Endothelial cell (in vitro differentiated cells): Measurements from ENCODE around the gene FSD2. TPM values are rescaled to one million over a fixed set of nuclear protein-coding genes. Genes with fewer than 3 reads are reported as not detected.
"Not testable (repeated sequence)": the region's sequence is repeated elsewhere in the genome, so short reads cannot be mapped to it uniquely, and the experiment has no call there.

ENCODE experiments used
- DNase-seq: peaks from one replicate; pipeline ENCODE4 v3.0.0; 2021; ENCODE audit warnings: low spot score
- H3K27ac Mint-ChIP-seq: one replicate; pipeline ENCODE4 v1.8.0; 2021; ENCODE audit warnings: mixed read lengths, inconsistent platforms; ENCODE audit not compliant: unreplicated experiment
- H3K27me3 Mint-ChIP-seq: one replicate; pipeline ENCODE4 v1.8.0; 2021; ENCODE audit warnings: mild to moderate bottlenecking, moderate library complexity, mixed read lengths, inconsistent platforms; ENCODE audit not compliant: unreplicated experiment
- H3K36me3 Mint-ChIP-seq: one replicate; pipeline ENCODE4 v1.8.0; 2021; ENCODE audit warnings: mild to moderate bottlenecking, low read depth, mixed read lengths, inconsistent platforms; ENCODE audit not compliant: unreplicated experiment
- H3K4me1 Mint-ChIP-seq: one replicate; pipeline ENCODE4 v1.8.0; 2021; ENCODE audit warnings: mild to moderate bottlenecking, mixed read lengths, inconsistent platforms; ENCODE audit not compliant: unreplicated experiment
- H3K4me3 Mint-ChIP-seq: one replicate; pipeline ENCODE4 v1.8.0; 2021; ENCODE audit warnings: mild to moderate bottlenecking, mixed read lengths, inconsistent platforms; ENCODE audit not compliant: unreplicated experiment
- H3K9me3 Mint-ChIP-seq: one replicate; pipeline ENCODE4 v1.8.0; 2021; ENCODE audit warnings: mixed read lengths, inconsistent platforms; ENCODE audit not compliant: unreplicated experiment
- total RNA-seq: library from RNA; stranded (reverse); fragmentation: NEBNext Ultra II Directional; extraction: Animal tissue kit (Norgen Biotek cat#: 25700); gene quantifications from one replicate; pipeline ENCODE4 v1.2.1, GENCODE V29; 2021; ENCODE audit not compliant: unreplicated experiment
- TF ChIP-seq, protein P1 (sequence below): fragments of 200-600 bp; sonication (generic); IDR thresholded peaks from one replicate; pipeline ENCODE4 v1.5.0; 2021; ENCODE audit warnings: antibody characterized with exemption; ENCODE audit not compliant: unreplicated experiment

FSD2 gene
- total RNA-seq, 1 donor from 2014 or later = not detected

DNA sequence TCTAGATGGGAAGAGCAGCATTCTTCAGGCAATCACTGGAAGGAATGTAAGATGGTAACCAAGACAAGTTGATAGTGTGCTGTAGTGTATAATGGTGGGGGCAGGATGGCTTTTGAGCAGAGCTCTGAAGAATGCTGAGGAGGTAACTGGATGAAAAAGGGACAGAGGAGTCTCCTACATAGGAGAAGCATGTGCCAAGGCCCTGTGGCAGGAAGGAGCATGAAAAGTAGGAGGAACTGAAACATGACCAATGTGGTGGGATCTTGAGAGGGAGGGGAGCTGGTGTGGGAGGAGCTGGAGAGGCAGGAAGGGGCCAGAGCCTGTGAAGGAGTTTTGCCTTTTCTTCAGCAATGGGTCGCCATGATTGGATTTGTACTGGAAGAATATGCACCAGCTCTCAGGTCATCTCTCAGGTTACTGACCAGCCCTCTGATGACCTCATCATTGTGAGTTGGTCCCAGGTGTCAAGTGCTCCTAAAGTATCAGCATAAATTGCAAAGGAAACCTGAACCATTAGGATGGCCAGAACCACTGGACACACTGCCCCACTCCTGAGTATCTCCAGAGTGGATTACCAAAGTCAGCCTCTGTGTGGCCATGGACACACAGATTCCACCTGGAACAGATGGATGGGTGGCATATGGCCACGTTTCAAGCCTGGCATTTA lies 38.6 kb downstream of the FSD2 start:
- TF ChIP-seq, protein P1, sequence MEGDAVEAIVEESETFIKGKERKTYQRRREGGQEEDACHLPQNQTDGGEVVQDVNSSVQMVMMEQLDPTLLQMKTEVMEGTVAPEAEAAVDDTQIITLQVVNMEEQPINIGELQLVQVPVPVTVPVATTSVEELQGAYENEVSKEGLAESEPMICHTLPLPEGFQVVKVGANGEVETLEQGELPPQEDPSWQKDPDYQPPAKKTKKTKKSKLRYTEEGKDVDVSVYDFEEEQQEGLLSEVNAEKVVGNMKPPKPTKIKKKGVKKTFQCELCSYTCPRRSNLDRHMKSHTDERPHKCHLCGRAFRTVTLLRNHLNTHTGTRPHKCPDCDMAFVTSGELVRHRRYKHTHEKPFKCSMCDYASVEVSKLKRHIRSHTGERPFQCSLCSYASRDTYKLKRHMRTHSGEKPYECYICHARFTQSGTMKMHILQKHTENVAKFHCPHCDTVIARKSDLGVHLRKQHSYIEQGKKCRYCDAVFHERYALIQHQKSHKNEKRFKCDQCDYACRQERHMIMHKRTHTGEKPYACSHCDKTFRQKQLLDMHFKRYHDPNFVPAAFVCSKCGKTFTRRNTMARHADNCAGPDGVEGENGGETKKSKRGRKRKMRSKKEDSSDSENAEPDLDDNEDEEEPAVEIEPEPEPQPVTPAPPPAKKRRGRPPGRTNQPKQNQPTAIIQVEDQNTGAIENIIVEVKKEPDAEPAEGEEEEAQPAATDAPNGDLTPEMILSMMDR = no peak
- Mint-ChIP-seq H3K27ac (no peak overlapping the region), H3K4me3 (no peak overlapping the region), H3K9me3 (no peaks in the 10 kb centered on the region), H3K36me3 (peaks cover 18% of the 10 kb centered on the region), H3K4me1 (no peaks in the 10 kb centered on the region), H3K27me3 (peaks cover 8% of the 10 kb centered on the region)
- no peak for DNase-seq

DNA sequence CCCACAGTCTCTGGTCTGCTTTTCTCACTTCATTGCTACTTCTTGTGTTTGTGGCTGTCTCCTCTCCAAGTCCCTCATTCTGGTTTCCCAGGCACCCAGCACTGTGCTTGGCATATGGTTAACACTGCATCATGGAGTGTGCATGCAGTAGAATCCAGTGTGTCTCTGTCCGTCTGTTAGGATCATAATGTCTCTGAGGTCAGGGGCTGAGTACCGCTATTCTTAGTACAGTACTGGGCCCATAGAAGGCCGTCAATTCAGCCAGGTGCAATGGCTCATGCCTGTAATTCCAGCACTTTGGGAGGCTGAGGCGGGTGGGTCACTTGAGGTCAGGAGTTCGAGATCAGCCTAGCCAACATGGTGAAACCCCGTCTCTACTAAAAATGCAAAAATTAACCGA lies 39.7 kb downstream of the FSD2 start:
- H3K27me3 Mint-ChIP-seq, DNase-seq, H3K9me3 Mint-ChIP-seq, H3K4me1 Mint-ChIP-seq, H3K4me3 Mint-ChIP-seq, H3K27ac Mint-ChIP-seq: not testable (repeated sequence)
- H3K36me3 Mint-ChIP-seq = peaks cover 18% of the 10 kb centered on the region

DNA sequence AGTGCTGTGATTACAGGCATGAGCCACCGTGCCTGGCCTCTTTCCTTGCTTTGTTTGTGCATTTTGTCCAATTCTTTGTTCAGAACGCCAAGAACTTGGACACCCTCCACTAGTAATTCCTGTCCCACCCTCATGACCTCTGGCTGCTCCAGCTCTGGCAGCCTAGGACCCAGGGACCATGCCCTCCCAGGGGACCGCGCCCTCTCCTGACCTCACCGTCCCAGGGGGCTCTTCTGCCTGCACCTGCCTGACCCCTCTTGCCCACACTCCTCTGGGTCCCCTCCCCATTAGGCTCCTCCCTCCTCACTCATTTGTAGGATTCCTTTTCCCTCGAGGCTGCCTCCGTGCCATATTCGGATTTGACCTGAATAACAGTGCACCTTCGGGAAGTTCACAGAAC lies 41.1 kb downstream of the FSD2 start:
- Mint-ChIP-seq H3K4me3 (no peak overlapping the region), H3K27ac (no peak overlapping the region), H3K36me3 (peaks cover 18% of the 10 kb centered on the region), H3K27me3 (peaks cover 8% of the 10 kb centered on the region), H3K9me3 (no peaks in the 10 kb centered on the region), H3K4me1 (no peaks in the 10 kb centered on the region)
- DNase-seq = no peak
- TF ChIP-seq, protein P1 = no peak

DNA sequence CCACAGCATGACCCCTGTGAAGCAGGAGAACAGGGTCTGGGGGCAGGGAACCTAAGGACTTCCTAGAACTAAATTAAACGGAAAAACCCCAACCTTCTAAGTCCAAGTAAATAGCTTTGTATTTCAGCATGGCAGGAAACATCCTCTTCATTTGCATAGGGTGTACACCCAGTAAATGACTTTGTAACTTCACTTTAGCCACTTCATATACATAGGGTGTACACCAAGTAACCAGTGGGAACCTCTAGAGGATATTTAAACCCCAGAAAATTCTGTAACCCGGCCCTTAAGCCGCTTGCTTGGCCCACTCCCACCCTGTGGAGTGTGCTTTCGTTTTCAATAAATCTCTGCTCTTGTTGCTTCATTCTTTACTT lies 41.8 kb downstream of the FSD2 start:
- no peaks in the 10 kb centered on the region for H3K9me3 Mint-ChIP-seq
- no peak overlapping the region for H3K27ac Mint-ChIP-seq
- H3K4me1 Mint-ChIP-seq = no peaks in the 10 kb centered on the region
- peaks cover 6% of the 10 kb centered on the region for H3K27me3 Mint-ChIP-seq
- peaks cover 18% of the 10 kb centered on the region for H3K36me3 Mint-ChIP-seq
- DNase-seq = no peak
- H3K4me3 Mint-ChIP-seq = no peak overlapping the region
- TF ChIP-seq, protein P1 = no peak

- DNase-seq = no peak
- peaks cover 17% of the 10 kb centered on the region for H3K36me3 Mint-ChIP-seq
- no peak overlapping the region for H3K4me3 Mint-ChIP-seq
- peaks cover 6% of the 10 kb centered on the region for H3K27me3 Mint-ChIP-seq
- H3K9me3 Mint-ChIP-seq = no peaks in the 10 kb centered on the region
- TF ChIP-seq, protein P1 = no peak
- H3K27ac Mint-ChIP-seq = no peak overlapping the region
- no peaks in the 10 kb centered on the region for H3K4me1 Mint-ChIP-seq
Observed at GRCh38 chr15:82763361-82764116, 42.3 kb downstream of the FSD2 start.
